Suprapubic skin (tissue), 4 donors: ENCODE results near the gene CD151. TPM values are rescaled to one million over a fixed set of nuclear protein-coding genes. Genes with fewer than 3 reads are reported as not detected.

Experiments used
- DNase-seq, 2 donors: peaks; one replicate each; pipeline ENCODE4 v3.0.0-alpha.2; 2019; ENCODE audit warnings: low spot score in 2 of 2
- H3K27ac ChIP-seq: fragments of 200-600 bp; sonication (generic); one replicate; pipeline ENCODE4 v1.5.1; 2019
- H3K27me3 ChIP-seq: fragments of 200-600 bp; sonication (generic); one replicate; pipeline ENCODE4 v1.5.1; 2019
- H3K36me3 ChIP-seq: fragments of 200-600 bp; sonication (generic); one replicate; pipeline ENCODE4 v1.5.1; 2019
- H3K4me1 ChIP-seq: fragments of 200-600 bp; sonication (generic); one replicate; pipeline ENCODE4 v1.5.1; 2019
- H3K4me3 ChIP-seq: fragments of 200-600 bp; sonication (generic); one replicate; pipeline ENCODE4 v1.5.1; 2019; ENCODE audit warnings: mild to moderate bottlenecking
- H3K9me3 ChIP-seq: fragments of 200-600 bp; sonication (generic); one replicate; pipeline ENCODE4 v1.5.1; 2019
- CTCF ChIP-seq, 2 donors: fragments of 200-600 bp in 1 of 2; fragments of 450-650 bp in 1 of 2; sonication (generic) in 1 of 2; IDR thresholded peaks; one replicate each; pipeline ENCODE4 v1.5.1; 2016 to 2019; ENCODE audit warnings: antibody characterized with exemption in 2 of 2, mild to moderate bottlenecking in 1 of 2, moderate library complexity in 1 of 2
- EP300 ChIP-seq: sonication (generic); formaldehyde crosslinking; IDR thresholded peaks from one replicate; pipeline ENCODE4 v1.6.1; 2017; ENCODE audit warnings: antibody characterized with exemption
- POLR2A ChIP-seq, 2 donors: fragments of 450-650 bp; IDR thresholded peaks; one replicate each; pipeline ENCODE4 v1.6.1; 2017; ENCODE audit warnings: antibody characterized with exemption in 2 of 2, mild to moderate bottlenecking in 2 of 2, moderate library complexity in 2 of 2
- POLR2AphosphoS5 ChIP-seq, 3 donors: sonication (generic); formaldehyde crosslinking; IDR thresholded peaks; one replicate each; pipeline ENCODE4 v1.6.1; 2017; ENCODE audit warnings: antibody characterized with exemption in 3 of 3
- WGBS: methylation state at CpG from one replicate; pipeline ENCODE4 v1.1.5; 2018; 5-methylcytosine and 5-hydroxymethylcytosine counted together
- total RNA-seq, 4 donors: library from RNA; depleted of rRNA; stranded (reverse); fragments of >200 nt; gene quantifications; one replicate each; pipeline ENCODE4 v1.1.0, GENCODE V29; 2016

The CD151 gene
- total RNA-seq, 4 donors from 2014 or later = 108 to 162 (median 150) TPM

GRCh38 chr11:812390-812789 is 20.4 kb upstream of the CD151 start:
- Histone ChIP-seq H3K27me3 (no peaks in the 10 kb centered on the region), H3K9me3 (no peaks in the 10 kb centered on the region), H3K4me3 (no peak overlapping the region), H3K36me3 (peaks cover 30% of the 10 kb centered on the region), H3K4me1 (peaks cover 35% of the 10 kb centered on the region), H3K27ac (no peak overlapping the region)
- no peak for TF ChIP-seq CTCF (IDR thresholded peaks at IDR 0.05)
- no peak for TF ChIP-seq POLR2AphosphoS5 (IDR thresholded peaks at IDR 0.05)
- TF ChIP-seq EP300 = no peak
- TF ChIP-seq POLR2A (IDR thresholded peaks at IDR 0.05) = no peak
- WGBS = 75% methylated on average over 3 of the region's 3 CpGs
- no peak for DNase-seq

- Histone ChIP-seq H3K36me3 (peaks cover 30% of the 10 kb centered on the region), H3K9me3 (no peaks in the 10 kb centered on the region), H3K4me1 (peaks cover 32% of the 10 kb centered on the region), H3K27me3 (no peaks in the 10 kb centered on the region), H3K27ac (no peak overlapping the region), H3K4me3 (no peak overlapping the region)
- DNase-seq = no peak
- 100% methylated on average over 2 of the region's 6 CpGs for WGBS
- TF ChIP-seq POLR2A (IDR thresholded peaks at IDR 0.05) (no peak), EP300 (no peak), CTCF (IDR thresholded peaks at IDR 0.05) (no peak), POLR2AphosphoS5 (IDR thresholded peaks at IDR 0.05) (no peak)
These were observed 19.7 kb upstream of the CD151 start for GRCh38 chr11:813072-813455.

- Histone ChIP-seq H3K9me3 (no peaks in the 10 kb centered on the region), H3K27ac (no peak overlapping the region), H3K4me3 (no peak overlapping the region), H3K4me1 (peaks cover 32% of the 10 kb centered on the region), H3K36me3 (peaks cover 30% of the 10 kb centered on the region), H3K27me3 (no peaks in the 10 kb centered on the region)
- no peak for TF ChIP-seq CTCF (IDR thresholded peaks at IDR 0.05)
- TF ChIP-seq POLR2A (IDR thresholded peaks at IDR 0.05) = no peak
- TF ChIP-seq EP300 = no peak
- TF ChIP-seq POLR2AphosphoS5 (IDR thresholded peaks at IDR 0.05) = no peak
- no peak for DNase-seq
- 74% methylated on average over 7 of the region's 9 CpGs for WGBS
These were observed 19.2 kb upstream of the CD151 start for GRCh38 chr11:813456-814096.

GRCh38 chr11:815675-816432 is 16.9 kb upstream of the CD151 start:
- Histone ChIP-seq H3K27me3 (no peaks in the 10 kb centered on the region), H3K9me3 (no peaks in the 10 kb centered on the region), H3K27ac (no peak overlapping the region), H3K4me3 (no peak overlapping the region), H3K36me3 (peaks cover 30% of the 10 kb centered on the region), H3K4me1 (peaks cover 35% of the 10 kb centered on the region)
- DNase-seq = no peak
- 91% methylated on average over 6 of the region's 11 CpGs for WGBS
- TF ChIP-seq EP300 = no peak
- no peak for TF ChIP-seq POLR2A (IDR thresholded peaks at IDR 0.05)
- no peak for TF ChIP-seq POLR2AphosphoS5 (IDR thresholded peaks at IDR 0.05)
- no peak for TF ChIP-seq CTCF (IDR thresholded peaks at IDR 0.05)

- TF ChIP-seq CTCF (IDR thresholded peaks at IDR 0.05) = no peak
- TF ChIP-seq POLR2A (IDR thresholded peaks at IDR 0.05) = no peak
- no peak for TF ChIP-seq EP300
- no peak for DNase-seq
- no peaks in the 10 kb centered on the region for H3K27me3 ChIP-seq
- no peak overlapping the region for H3K27ac ChIP-seq
- peaks cover 29% of the 10 kb centered on the region for H3K36me3 ChIP-seq
- H3K4me1 ChIP-seq = peaks cover 35% of the 10 kb centered on the region
- no peak overlapping the region for H3K4me3 ChIP-seq
- no peaks in the 10 kb centered on the region for H3K9me3 ChIP-seq
- WGBS = 83% methylated on average over 11 of the region's 11 CpGs
These were observed 16.3 kb upstream of the CD151 start for GRCh38 chr11:816433-816779.
